Parathyroid adenoma (tissue), 2 donors: ENCODE data around the gene PEX11B.

ENCODE experiments used
- H2AFZ ChIP-seq: fragments of 300-600 bp; sonication (generic); one replicate; pipeline ENCODE4 v1.7.0; 2017; ENCODE audit warnings: antibody characterized with exemption, mild to moderate bottlenecking
- H3K27ac ChIP-seq: fragments of 300-600 bp; sonication (generic); one replicate; pipeline ENCODE4 v1.7.0; 2017
- H3K27me3 ChIP-seq: fragments of 300-600 bp; sonication (generic); one replicate; pipeline ENCODE4 v1.7.0; 2017; ENCODE audit warnings: low read length; ENCODE audit not compliant: control insufficient read depth, insufficient read depth
- H3K36me3 ChIP-seq: fragments of 300-600 bp; sonication (generic); one replicate; pipeline ENCODE4 v1.7.0; 2017; ENCODE audit warnings: low read length; ENCODE audit not compliant: control insufficient read depth, insufficient read depth
- H3K4me1 ChIP-seq: fragments of 300-600 bp; sonication (generic); one replicate; pipeline ENCODE4 v1.7.0; 2017; ENCODE audit warnings: control low read depth
- H3K4me2 ChIP-seq: fragments of 300-600 bp; sonication (generic); one replicate; pipeline ENCODE4 v1.7.0; 2017; ENCODE audit warnings: low read length
- H3K4me3 ChIP-seq: fragments of 300-600 bp; sonication (generic); one replicate; pipeline ENCODE4 v1.7.0; 2017; ENCODE audit warnings: low read depth, low read length
- H3K79me2 ChIP-seq: fragments of 300-600 bp; sonication (generic); one replicate; pipeline ENCODE4 v1.7.0; 2017; ENCODE audit warnings: control low read depth
- H3K9ac ChIP-seq: fragments of 300-600 bp; sonication (generic); one replicate; pipeline ENCODE4 v1.7.0; 2017; ENCODE audit warnings: mild to moderate bottlenecking
- H3K9me3 ChIP-seq: fragments of 300-600 bp; sonication (generic); one replicate; pipeline ENCODE4 v1.7.0; 2017; ENCODE audit warnings: low read length; ENCODE audit not compliant: control insufficient read depth
- CTCF ChIP-seq: fragments of 300-600 bp; sonication (generic); IDR thresholded peaks from one replicate; pipeline ENCODE4 v1.7.0; 2017; ENCODE audit warnings: antibody characterized with exemption, mild to moderate bottlenecking
- donor health status: primary hyperparathyroidism.

Gene PEX11B

DNA sequence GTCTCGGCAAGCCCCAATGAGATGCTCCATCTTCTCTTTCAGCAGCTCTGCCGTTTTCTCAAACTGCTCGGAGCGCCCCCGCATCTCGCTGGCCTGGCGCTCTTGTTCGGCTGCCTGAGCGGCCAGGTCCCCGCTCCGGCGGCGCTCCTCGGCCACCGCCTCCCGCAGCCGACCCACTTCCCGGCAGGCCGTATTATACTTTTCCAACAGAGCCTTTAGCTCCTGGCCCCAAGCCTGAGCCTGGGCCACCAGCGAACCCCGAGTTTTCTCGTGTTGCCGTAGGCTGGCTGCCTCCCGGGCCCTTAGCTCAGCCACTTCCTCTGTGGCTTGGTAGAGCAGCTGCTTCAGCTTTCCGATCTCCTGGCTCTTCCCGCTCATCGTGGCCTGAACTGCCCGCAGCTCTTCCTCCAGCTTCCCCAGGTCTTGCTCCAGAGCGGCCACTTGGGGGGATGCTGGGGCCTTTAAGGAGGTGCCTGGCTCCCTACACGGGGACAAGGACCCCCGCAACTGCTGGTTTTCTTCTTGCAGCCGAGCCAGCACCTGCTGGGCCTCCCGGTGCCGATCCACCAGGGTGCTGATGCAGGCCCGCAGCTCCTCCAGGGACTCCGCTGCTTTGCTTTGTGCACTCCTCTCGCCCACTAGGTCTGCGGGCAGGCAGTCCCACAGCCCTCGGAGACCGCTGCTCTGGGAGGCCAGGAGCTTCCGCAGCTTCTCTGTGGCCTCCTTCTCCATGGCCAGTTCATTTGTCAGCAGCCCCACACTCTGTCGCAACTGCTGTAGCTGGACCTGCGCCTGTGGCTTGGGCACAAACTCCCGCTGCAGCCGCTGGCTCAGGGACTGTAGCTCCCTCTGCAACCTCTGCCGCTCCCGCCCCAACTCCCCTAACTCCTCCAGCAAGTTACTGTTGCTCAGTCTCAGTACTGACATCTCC is 46.3 kb downstream of the PEX11B start:
- Histone ChIP-seq H3K4me1 (no peaks in the 10 kb centered on the region), H3K27ac (no peak overlapping the region), H3K9ac (no peak overlapping the region), H2AFZ (peak overlapping the region; percentile 50), H3K4me2 (no peak overlapping the region), H3K79me2 (no peaks in the 10 kb centered on the region), H3K36me3 (no peaks in the 10 kb centered on the region), H3K27me3 (no peaks in the 10 kb centered on the region), H3K9me3 (no peaks in the 10 kb centered on the region), H3K4me3 (no peak overlapping the region)
- no peak for TF ChIP-seq CTCF

- H3K27ac ChIP-seq: no peak overlapping the region
- no peak for TF ChIP-seq CTCF
- H3K4me3 ChIP-seq: no peak overlapping the region
- no peak overlapping the region for H3K9ac ChIP-seq
- H3K4me2 ChIP-seq: no peak overlapping the region
- H3K9me3 ChIP-seq: no peaks in the 10 kb centered on the region
- H3K4me1 ChIP-seq: no peaks in the 10 kb centered on the region
- H3K36me3 ChIP-seq: no peaks in the 10 kb centered on the region
- no peaks in the 10 kb centered on the region for H3K27me3 ChIP-seq
- H2AFZ ChIP-seq: no peak overlapping the region
- no peaks in the 10 kb centered on the region for H3K79me2 ChIP-seq
Observed at GRCh38 chr1:145868232-145868631, 50.3 kb downstream of the PEX11B start.

DNA sequence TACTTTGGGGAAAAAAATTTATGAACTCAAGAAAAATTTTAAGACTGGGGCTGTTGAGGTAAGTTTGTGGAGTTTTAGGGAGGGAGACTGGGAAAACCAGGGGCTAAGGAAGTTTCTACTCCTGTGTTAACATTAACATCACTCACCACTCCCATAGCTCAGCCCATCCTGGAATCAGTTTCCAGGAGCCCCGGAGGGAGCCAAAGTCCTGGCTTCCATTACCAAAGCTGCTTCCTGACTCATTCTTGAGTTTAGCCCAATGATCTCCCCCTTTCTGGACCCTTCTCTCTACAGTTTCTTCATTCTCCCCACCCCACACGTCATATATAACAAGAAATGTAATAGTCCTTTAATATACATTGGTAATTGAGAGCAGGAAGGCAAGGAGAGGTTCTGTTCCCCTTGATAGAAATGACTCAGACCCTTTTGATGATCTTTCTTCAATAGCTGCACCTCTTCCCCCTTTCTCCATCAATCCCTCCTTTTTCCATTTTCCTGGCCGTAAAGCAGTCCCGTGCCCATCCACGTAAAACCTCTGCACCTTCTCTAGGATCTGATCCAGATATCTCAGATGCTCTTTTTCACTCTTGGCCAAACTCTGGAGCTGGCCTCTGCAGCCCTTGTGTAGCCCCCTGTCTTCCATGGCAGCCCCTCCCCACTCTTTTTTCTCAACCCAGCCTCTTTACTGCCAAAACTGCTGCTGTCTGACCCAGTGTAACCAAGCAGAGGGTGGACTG is 55.1 kb downstream of the PEX11B start:
- no peak for TF ChIP-seq CTCF
- Histone ChIP-seq H3K9me3 (no peaks in the 10 kb centered on the region), H3K9ac (no peak overlapping the region), H3K36me3 (no peaks in the 10 kb centered on the region), H3K4me3 (no peak overlapping the region), H3K4me2 (no peak overlapping the region), H2AFZ (no peak overlapping the region), H3K27ac (no peak overlapping the region), H3K79me2 (no peaks in the 10 kb centered on the region), H3K27me3 (no peaks in the 10 kb centered on the region), H3K4me1 (peaks cover 3% of the 10 kb centered on the region)
